ENCODE measurements around the gene CD247.

DNA sequence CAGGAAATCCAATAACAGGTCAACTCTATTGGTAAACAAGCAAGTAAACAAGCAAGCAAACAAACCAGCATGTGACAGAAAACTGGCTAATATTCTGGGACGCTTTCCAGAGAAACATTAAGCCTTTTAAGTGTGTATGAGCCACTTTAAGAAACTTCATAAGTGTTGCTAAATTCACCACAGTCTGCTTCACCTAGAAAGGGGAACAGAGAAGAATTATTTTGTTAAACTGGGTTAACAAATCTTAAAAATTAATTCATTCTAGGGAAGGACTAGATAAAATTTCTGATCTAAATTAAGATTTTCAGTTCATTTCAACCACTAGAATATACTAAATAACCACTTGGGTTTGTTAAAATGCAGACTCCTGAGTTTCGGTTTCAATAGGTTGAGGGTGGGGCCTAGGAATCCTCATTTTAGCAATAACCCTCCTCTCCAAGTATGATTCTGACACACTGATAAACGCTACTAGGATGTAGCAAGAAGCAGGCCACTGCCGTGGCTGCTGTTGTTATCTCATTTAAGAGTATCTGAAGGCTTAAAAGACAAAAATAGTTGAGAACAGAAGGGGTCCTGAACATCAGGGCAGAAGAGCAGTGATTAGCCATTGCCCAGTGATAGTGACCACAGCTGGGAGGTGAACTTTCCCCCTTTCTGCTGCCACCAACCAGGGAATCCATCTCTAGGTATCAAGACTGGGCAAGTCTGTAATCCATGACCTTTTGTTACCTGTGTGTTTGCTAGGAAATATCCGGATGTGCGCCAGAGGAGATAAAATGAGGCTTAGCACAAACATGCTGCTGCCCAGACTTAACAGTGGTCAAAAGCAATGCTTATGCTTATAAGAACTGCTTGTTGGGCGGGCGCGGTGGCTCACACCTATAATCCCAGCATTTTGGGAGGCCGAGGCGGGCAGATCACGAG lies 24.0 kb upstream of the CD247 start:
- no peak for TF ChIP-seq CTCF (IDR thresholded peaks at IDR 0.05)
- TF ChIP-seq POLR2AphosphoS5 (IDR thresholded peaks at IDR 0.05) = no peak
- no peak for TF ChIP-seq POLR2A (IDR thresholded peaks at IDR 0.05)

Measured in prostate gland (tissue), 2 donors.